ENCODE results near the gene AREL1. TPM values are rescaled to one million over a fixed set of nuclear protein-coding genes. Genes with fewer than 3 reads are reported as not detected.
"Not testable (repeated sequence)": the region's sequence is repeated elsewhere in the genome, so short reads cannot be mapped to it uniquely, and the experiment has no call there.

The AREL1 gene, protein sequence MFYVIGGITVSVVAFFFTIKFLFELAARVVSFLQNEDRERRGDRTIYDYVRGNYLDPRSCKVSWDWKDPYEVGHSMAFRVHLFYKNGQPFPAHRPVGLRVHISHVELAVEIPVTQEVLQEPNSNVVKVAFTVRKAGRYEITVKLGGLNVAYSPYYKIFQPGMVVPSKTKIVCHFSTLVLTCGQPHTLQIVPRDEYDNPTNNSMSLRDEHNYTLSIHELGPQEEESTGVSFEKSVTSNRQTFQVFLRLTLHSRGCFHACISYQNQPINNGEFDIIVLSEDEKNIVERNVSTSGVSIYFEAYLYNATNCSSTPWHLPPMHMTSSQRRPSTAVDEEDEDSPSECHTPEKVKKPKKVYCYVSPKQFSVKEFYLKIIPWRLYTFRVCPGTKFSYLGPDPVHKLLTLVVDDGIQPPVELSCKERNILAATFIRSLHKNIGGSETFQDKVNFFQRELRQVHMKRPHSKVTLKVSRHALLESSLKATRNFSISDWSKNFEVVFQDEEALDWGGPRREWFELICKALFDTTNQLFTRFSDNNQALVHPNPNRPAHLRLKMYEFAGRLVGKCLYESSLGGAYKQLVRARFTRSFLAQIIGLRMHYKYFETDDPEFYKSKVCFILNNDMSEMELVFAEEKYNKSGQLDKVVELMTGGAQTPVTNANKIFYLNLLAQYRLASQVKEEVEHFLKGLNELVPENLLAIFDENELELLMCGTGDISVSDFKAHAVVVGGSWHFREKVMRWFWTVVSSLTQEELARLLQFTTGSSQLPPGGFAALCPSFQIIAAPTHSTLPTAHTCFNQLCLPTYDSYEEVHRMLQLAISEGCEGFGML
- total RNA-seq (2022) (27.7 and 29.8 TPM in 2 replicates), Bru-seq, nascent RNA (percentile 81 among the genes with signal in this experiment), BruChase-seq, experiment 1, labeled RNA remaining after a 6-hour chase (percentile 80 among the genes with signal in this experiment), BruChase-seq, experiment 2, labeled RNA remaining after a 2-hour chase (percentile 80 among the genes with signal in this experiment)
- long read RNA-seq, full-length matches to known transcripts = 4 of 24 reads
- long read RNA-seq, partial matches to known transcripts = 9 of 24 reads
- long read RNA-seq, other reads (novel, unspliced or antisense) = 11 of 24 reads

GRCh38 chr14:74712499-74713394, at the start of gene AREL1, which contains the start of gene FCF1:
TSS of gene AREL1 (minus strand) at chr14:74713080. CDS start at chr14:74685615, 27,465 bp downstream.
TSS of gene FCF1 (plus strand) at chr14:74713144. CDS start at chr14:74713198, 54 bp downstream.
- H3K4me1 Mint-ChIP-seq (ENCODE audit: insufficient read depth, unreplicated experiment) = peaks cover 13% of the 10 kb centered on the region
- POLR2A ChIA-PET = interaction anchor here (0.6 to 3.2 kb wide), 23 partner anchors 8 to 762 kb away, joined by 3 to 16 read pairs (median 3); partner anchors contain the start of genes ABCD4, COQ6 and YLPM1
- intact Hi-C loops (cut with micrococcal nuclease) = loop anchor here (1.0 kb wide), 2 partner anchors 103 to 181 kb away; no protein-coding TSS in a partner anchor

DNA sequence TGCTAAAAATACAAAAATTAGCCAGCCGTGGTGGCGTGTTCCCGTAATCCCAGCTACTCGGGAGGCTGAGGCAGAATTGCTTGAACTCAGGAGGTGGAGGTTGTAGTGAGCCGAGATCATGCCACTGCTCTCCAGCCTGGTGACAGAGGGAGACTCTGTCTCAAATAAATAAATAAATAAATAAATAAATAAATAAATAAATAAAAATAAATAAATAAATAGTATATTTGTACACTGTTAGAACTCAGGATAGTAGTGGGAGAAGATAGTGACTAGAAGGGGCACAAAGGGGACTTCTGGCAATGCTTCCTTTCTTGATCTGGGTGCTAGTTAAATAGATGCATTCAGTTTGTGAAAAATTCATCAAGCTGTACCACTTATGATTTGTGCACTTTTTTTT, 45.6 kb upstream of the AREL1 start:
- H3K4me1 Mint-ChIP-seq (ENCODE audit: insufficient read depth, unreplicated experiment); H3K27ac Mint-ChIP-seq (ENCODE audit: low read depth, unreplicated experiment); POLR2A ChIA-PET: not testable (repeated sequence)

More at GRCh38 chr14:74712499-74713394, at the start of gene AREL1, which contains the start of gene FCF1:
- CTCF ChIA-PET = interaction anchor here (0.5 to 2.2 kb wide), 6 partner anchors 70 to 146 kb away, joined by 3 to 8 read pairs (median 3); no protein-coding TSS in a partner anchor
- peak within 1 kb of the TSS; percentile 99 for H3K27ac Mint-ChIP-seq (ENCODE audit: low read depth, unreplicated experiment)
- peak within 1 kb of the TSS; percentile 99 for H3K4me3 Mint-ChIP-seq (ENCODE audit: unreplicated experiment)
- DNase-seq (ENCODE audit: unreplicated experiment) = peak; percentile 89
- no peaks in the 10 kb centered on the region for H3K27me3 Mint-ChIP-seq (ENCODE audit: insufficient read depth, unreplicated experiment)
- BruUV-seq (replicated peaks) = TSS peak; percentile 64
- no peak for TF ChIP-seq CTCF (IDR thresholded peaks at IDR 0.05; ENCODE audit: unreplicated experiment)
- peaks cover 47% of the 10 kb centered on the region for H3K36me3 Mint-ChIP-seq (ENCODE audit: insufficient read depth, unreplicated experiment)
- H3K9me3 Mint-ChIP-seq (ENCODE audit: unreplicated experiment) = no peaks in the 10 kb centered on the region

GRCh38 chr14:74756326-74756725, 43.4 kb upstream of the AREL1 start:
- TF ChIP-seq CTCF (IDR thresholded peaks at IDR 0.05; ENCODE audit: unreplicated experiment) = no peak
- no peaks in the 10 kb centered on the region for H3K27me3 Mint-ChIP-seq (ENCODE audit: insufficient read depth, unreplicated experiment)
- no peak for DNase-seq (ENCODE audit: unreplicated experiment)
- H3K4me3 Mint-ChIP-seq (ENCODE audit: unreplicated experiment) = no peak overlapping the region
- H3K4me1 Mint-ChIP-seq (ENCODE audit: insufficient read depth, unreplicated experiment) = no peaks in the 10 kb centered on the region
- POLR2A ChIA-PET = interaction anchor here (0.9 kb wide), 1 partner anchor 44 kb away, joined by 6 read pairs; no protein-coding TSS in a partner anchor
- intact Hi-C loops (cut with micrococcal nuclease) = no loop called here
- CTCF ChIA-PET = interaction anchor here (0.6 kb wide), 1 partner anchor 29 kb away, joined by 3 read pairs; no protein-coding TSS in a partner anchor
- H3K27ac Mint-ChIP-seq (ENCODE audit: low read depth, unreplicated experiment) = no peak overlapping the region
- H3K9me3 Mint-ChIP-seq (ENCODE audit: unreplicated experiment) = peaks cover 14% of the 10 kb centered on the region
- H3K36me3 Mint-ChIP-seq (ENCODE audit: insufficient read depth, unreplicated experiment) = no peaks in the 10 kb centered on the region
- no TSS peak for BruUV-seq (replicated peaks)

More for the DNA sequence above, 45.6 kb upstream of the AREL1 start:
- intact Hi-C loops (cut with micrococcal nuclease); H3K4me3 Mint-ChIP-seq (ENCODE audit: unreplicated experiment); CTCF ChIA-PET; H3K36me3 Mint-ChIP-seq (ENCODE audit: insufficient read depth, unreplicated experiment); H3K27me3 Mint-ChIP-seq (ENCODE audit: insufficient read depth, unreplicated experiment); H3K9me3 Mint-ChIP-seq (ENCODE audit: unreplicated experiment); DNase-seq (ENCODE audit: unreplicated experiment); BruUV-seq (replicated peaks): not testable (repeated sequence)

Measured in MCF 10A (cell line).